Measurements from ENCODE around the gene SAMD7.

SAMD7 gene

DNA sequence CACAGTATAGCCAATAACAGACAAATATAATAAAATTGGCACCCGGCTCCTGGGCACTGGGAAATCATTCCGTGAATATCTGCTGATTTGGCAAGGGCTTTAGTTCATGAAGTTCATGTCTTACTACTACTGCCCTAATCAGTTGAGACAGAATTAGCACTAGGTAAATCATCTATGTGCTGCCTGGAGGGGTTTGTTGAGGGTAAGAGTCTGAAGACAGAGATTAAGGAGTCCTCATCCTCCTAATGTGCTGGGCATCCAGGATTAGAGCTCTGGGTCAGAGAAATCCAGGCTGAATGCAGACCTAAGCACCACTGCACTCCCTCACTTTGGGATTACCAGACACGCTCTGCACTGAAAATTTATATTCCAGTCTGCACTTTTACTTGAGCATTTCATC is 2.0 kb downstream of the SAMD7 start:
- FAIRE-seq, result no peak

DNA sequence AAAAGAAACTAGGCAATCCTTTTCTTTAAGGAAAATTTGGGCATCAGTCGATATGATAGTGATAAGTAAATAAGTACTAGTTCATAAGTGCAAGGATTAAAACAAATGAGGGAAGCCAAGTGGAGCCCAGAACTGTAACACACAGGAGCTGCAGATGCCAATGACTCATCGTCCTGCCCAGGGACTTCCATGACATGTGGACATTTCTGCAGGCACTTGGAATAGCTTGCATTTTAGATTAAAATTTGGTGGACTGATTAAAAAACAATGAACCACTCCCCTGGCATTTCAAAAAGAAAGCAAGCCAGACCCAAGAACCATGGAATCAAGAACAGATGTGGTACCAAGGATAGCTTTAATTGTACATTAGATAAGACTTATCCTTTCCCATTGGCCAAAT is 2.9 kb downstream of the SAMD7 start:
- FAIRE-seq, result no peak

DNA sequence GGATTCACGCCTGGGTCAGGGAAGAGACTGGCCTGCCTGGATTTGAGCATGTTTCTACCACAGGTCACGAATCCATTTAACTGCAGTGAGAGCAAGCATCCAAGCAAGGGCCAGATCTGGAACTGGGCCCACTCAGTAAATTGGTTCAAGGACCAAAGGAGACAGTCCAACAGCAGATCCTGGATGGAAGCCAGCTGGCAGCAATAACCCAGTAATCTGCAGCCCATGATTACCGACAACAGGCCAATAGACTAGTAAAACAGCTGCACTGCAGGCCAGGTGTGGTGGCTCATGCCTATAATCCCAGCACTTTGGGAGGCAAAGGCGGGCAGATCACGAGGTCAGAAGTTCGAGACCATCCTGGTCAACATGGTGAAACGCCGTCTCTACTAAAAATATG is 11.8 kb downstream of the SAMD7 start:
- no peak for FAIRE-seq

DNA sequence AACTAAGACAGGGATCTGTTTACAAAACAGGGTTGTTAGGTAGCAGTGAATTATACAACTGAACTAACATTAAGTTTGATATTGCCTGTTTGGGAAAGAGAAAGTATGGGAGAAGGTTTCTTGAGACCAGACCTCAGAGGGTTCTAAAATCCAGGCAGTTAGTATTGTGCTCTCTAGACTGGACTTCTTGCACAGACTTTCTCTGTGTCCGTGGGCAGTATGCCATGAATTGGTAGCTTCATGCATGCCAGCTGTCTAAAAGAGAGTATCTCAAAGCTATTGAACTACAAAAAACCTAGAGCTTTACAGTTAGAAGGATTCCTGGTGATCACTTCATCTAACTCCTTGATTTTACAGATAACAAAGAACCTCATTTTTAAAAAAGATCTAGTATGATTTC is 12.5 kb downstream of the SAMD7 start:
- no peak for FAIRE-seq

DNA sequence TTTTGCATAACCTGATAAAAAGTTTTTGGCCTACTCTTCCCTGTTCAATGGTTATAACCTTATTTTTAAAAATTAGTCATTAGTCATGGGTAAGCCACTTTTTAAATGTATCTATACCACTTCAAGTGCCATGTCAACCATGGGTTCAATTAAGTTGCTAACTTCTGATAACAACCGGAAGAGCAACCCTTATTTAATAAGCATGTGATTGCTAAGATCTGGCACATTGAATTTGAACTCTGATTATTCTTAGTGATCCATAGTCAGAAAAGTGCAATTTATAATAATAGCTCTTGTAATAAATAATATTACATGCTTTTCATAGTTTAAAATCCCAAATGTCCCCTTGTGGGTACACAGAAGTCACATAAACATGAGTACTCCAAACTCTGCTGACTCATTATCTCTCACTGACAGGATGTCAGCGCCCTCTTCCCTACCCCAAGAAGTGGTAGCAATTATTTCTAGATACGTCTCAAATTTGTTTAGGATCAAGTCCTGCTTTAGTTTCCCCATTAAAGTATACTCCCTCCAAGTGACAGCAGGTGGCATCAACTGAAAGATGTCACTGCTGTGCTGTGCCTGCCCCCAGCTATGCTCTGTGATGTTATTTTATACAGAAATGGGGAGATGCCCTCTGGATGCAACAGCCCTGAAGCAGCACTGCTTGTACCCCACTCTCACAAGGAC is 18.6 kb downstream of the SAMD7 start:
- no peak for FAIRE-seq

DNA sequence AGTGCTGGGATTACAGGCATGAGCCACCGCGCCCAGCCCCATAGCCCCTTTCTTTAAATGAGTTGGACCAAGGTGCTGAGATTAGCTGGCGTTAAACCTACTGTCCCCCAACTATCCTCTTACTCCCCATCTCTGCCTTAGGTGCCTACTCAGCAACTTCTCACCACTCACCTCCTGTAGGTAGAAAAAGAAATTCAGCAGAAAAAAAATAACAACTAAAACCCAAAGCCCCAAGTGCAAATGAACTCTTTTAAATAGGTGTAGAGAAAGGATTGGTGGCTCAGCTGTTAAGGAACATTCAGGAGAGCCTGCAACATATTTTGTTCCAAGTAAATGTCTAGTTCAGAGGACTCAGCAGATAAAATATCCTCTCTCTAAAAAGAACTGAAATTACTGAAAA is 19.5 kb downstream of the SAMD7 start:
- no peak for FAIRE-seq

DNA sequence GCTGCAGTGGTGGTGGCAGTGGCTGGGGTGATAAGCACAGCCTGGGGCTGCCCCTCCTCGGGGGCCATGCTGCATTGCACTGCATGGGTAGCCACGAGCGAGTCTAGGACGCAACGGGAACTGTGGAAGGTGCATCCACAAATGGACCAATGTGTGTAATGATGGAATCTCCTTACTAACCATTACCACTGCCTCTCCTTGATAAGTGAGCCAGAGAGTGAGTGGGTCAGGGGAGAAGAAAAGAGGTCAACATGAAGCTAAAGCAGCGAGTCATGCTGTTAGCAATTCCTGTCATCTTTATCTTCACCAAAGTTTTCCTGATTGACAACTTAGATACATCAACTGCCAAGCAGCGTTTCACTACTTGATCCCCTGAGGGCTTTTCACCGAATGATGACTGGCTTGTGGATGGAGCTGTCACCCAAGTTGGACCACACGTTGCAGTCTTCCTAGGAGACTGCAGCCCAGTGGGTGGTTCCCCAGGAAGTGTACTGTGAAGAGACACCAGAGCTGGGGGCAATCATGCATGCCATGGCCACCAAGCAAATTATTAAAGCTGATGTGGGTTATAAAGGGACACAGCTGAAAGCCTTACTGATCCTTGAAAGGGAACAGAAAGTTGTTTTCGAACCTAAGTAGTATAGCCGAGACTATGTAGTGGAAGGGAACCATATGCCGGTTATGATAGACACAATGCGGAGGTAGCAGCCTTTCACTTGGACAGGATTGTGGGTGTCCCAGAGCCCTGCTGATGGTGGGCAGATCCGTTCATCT is 20.6 kb downstream of the SAMD7 start:
- no peak for FAIRE-seq

DNA sequence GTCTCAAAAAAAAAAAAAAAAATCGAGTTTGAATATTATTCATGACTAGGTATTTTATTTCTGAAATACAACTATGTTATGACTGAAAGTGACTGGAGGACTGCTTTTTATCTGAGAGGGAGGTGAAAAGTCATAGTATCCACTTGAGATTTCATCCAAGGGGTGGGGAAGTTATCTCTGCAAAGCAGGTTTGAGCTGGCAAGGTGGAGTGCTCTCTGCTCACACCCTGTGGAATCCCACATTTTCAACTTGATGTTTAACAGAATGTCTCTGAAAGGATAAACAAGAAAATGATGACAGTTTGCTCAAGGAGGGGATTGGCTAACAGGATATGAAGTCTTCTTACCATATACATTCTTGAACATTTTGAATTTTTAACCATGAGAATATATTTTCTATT is 27.9 kb downstream of the SAMD7 start:
- FAIRE-seq, result no peak

DNA sequence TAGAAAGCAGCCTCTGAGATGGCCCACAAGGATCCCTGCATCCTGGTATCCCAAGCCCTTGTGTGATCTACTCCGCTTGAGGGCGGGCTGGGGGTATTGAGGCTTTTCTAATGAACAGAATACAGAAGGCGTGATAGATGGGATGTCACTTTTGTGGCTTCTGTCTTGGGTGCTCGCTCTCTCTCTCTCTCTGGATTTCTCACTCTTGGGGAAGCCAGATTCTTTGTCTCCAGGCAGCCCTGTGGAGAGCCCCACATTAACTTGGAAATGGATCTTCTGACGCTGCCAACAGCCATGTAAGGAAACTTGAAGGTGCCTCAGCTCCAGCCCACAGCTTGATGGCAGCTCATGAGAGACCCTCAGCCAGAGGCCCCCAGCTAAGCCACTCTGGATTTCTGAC is 28.4 kb downstream of the SAMD7 start:
- FAIRE-seq, result no peak

DNA sequence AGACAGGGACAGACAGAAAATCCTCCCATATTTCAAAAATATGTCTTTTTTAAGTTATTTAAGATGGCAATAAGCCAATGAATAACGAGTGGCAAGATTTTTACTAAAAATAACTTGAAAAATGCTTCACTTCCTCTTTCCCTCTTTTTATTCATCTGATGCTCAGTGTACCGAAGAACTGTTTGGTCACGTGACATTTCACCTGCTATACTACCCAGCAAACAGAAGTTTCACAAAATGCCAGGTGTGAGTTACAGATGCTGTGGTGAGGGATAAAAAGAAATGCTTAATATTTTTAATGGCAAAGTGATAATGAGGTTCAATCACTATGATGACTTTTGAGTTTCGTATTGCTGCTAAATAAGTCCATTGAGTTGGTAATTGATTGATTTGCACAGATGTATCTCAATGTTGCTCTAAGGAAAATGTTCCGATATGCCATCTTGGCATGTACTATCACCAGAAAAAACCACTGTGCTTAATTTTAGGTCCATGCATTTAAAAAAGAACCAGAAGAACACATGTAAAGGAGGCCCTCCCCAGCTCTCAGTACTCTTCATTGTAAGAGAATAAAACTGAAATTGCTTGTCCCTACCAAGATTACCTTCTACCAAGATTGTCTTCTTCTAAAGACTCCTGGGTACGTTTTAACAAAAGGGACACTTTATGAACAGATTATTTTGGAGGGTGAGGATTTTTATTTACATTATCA is 29.3 kb downstream of the SAMD7 start:
- FAIRE-seq, result no peak

DNA sequence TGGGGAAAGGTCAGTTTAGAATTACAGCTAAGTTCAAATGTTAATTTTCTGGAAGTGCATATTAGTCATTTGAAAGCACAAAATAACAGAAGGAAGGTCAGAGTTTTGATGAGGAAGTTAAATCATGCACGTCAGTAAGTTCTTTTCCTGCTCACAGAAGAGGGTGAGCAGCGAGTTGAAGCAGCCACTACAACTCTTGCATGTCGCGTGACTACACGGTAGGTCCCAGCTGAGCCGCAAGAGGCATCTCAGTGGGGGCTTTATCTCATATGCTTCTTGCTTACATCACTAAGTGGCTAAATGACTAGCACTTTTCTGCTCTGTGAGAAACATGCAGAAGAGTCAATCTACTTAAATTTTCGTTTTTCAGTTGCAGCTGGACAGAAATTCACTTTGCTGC is 33.9 kb downstream of the SAMD7 start:
- no peak for FAIRE-seq

DNA sequence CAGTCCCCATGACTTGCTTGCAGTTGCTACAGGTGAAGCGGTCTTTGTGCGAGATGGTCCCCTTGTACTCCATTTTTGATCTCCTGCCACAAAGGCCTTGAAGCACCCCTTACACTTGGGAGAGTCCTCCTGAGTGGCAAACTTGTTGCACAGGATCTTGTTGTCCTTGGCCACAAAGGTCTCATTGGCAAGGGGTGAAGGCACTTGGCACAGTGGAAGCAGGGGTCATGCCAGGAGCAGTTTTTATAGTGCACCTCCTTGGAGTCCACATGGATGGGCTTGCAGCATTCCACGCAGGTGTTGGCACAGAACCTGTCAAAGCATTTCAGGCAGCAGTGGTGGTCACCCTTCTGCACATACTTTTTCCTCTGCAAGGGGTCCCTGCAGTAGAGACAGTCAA is 35.0 kb downstream of the SAMD7 start:
- FAIRE-seq, result no peak

DNA sequence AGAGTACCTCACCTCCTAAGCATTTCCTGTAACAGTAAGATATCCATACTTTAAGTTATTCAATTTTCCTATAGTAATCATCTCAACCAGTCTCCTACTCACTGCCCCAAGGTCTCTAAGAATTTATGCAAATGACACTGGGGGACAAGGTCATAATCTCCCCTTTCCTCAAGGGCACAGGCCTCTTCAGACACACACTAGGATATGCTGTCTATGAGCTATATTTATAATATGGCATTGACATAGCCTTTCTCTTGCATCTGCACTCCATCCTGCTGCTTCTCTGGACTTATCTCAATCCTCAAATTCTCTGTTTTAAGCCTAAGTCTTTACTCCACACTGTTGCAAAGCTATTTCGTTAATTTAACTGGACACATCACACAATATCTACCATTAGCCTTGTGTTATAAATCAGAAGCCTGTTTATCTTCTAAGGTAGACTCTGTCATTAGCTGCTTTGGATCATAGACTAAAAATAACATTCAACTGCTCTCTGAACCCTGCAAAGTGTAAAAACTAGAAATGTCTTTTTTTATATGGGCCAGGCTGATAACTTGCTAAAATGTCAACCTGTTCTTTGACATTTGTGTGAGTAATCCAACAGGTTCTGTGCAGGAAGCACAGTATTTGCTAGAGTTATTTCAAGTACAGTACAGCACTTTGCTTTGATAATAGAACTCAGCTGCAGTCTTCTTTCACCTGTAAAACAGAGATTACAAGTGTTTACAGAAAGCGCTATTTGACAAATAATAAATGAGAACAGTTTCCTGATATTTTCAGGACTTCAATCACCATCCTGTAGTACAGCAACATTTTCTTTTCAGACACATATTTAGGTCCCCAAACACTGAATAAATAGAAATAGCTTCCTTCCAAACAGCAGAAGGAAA is 37.4 kb downstream of the SAMD7 start:
- no peak for FAIRE-seq

DNA sequence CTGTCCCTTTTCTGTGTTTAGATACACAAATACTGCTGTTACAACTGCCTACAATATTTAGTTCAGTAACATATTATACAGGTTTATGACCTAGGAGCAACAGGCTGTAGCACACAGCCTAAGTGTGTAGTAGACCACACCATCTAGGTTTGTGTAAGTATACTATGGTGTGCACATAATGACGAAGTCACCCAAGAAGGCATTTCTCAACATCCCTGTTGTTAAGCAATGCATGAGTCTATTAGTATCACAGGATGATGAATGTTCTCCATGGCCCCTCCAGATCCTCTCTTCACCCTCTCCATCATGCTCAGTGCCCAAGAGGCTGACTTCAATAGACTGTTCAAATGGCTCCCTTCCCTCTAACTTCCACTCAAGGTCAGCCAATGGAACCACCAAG is 40.7 kb downstream of the SAMD7 start:
- no peak for FAIRE-seq

DNA sequence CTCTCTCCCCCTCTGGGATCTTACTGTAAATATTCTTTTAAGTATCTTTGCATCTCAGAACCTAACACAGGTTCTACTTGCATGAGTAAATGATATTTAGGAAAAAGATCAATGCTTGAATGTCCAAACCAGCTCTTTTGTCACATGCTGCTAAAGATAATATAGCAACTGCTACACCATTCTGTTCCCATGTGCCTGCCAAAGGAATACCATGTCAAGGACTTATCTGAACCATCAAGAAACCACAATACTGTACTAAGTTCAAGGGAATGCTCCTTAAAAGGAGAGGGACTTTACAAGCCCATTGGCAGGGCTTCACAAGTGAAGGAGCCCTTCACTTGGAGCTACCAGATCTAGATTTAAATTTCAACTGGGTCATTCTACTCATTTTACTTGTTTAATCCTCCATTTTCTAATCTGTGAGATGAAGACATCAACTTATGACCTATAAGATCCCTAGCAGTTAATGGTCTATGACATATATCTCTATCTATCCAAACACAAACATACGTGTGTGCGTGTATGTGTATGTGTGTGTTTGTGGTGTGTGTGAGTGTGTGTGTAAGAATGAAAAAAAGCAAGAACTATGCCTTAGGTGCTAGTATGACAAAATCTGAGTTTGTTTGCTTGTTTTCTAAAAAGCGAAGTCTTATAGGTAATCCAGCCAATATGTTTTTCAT is 42.2 kb downstream of the SAMD7 start:
- no peak for FAIRE-seq

DNA sequence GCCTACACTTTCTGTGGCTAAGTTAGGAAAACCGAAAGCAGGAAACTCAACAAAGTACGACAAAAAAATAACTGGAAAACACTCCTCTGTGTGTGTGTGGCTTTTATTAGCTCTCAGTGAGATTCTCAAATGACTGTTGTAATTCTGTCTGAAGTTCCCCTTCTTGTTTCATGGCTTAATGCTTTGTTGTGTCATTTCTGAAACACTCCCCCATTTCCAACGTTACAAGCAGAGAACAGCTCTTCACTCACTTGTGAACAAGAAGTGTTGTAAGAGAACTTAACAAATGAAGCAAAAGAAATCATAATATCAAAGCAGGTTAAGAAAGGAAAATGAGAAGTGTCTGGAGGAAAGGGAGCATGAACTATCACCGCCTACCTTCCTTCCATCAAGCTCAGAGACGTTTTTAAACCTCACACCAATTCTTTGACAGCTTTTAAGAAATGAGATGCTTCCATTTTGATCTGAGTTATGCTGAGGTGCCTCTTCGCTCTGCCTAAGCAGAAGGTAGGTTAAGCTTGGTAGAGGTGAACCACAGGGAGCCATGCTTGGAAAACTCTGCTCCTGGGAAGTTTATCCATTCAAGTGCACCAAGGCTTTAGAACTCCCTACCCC is 42.9 kb downstream of the SAMD7 start:
- FAIRE-seq, result peak; percentile 68

DNA sequence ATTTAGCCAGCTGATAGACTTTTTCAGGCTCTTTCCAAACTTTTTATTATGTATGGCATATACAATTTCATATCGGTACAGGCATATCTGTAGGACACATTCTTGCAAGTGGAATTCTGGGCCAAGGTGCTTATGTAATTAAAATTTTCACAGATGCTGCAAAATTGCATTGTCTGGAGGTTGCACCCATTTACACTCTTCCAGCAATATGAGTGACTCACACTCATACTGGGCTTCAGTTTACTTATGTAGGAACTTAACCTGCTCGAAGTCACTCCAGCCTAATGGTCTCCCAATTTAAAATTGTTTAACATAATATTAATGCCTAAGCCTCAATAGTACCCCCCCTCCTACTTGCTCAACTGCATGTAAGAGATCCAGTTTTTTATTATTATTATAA is 44.0 kb downstream of the SAMD7 start:
- FAIRE-seq, result no peak

DNA sequence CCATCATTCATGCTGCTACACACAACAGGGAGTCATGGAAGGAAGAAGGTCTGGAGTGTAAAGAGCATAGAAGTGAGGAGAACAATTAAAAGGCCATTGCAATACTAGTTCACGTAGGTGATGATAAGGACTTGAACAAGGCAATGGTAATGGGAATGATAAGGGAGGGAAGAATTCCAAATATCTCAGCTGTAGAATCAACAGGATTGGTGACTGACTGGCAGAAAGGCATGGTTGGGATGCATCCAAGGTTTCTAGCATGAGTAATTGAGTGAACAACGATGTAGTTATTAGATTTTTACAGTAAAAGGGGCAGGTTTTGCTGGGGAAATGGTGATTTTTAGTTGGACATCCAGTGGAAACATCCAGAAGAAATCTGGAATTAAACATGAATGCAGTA is 52.8 kb downstream of the SAMD7 start:
- FAIRE-seq, result no peak

DNA sequence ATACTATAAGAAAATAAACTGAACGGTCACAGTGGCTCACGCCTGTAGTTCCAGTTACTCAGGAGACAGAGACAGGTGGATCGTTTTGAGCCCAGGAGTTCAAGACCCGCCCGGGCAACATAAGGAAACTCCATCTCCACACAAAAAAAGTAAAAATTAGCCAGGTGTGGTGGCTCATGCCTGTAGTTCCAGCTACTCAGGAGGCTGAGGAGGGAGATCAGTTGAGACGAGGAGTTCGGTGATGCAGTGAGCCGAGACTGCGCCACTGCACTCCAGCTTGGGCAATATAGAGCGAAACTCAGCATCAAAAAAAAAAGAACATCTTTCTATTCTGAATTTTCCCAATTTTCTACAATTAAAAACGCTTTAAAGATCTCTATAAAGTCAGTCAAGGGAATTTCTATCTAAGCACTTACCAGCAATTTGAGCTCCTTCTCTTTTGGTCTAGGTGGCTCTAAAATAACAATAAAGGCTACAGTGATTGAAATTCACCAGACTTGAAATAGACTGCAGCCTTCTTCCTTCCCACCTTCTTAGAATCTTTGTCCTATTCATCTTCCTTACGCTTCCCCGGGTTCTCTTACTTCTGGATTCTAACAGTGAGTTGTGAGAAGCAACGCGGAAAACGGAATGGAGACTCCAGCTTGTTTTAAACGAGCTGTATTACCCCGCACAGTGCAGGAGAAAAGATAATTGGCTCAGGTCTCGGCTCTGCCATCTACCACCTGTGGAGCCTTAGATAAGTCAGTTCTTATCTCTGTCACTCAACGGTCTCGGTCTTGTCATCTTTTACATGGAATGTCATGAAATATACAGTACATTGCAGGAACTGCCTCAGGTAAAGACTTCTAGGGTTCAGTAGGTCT is 54.4 kb downstream of the SAMD7 start:
- no peak for FAIRE-seq

DNA sequence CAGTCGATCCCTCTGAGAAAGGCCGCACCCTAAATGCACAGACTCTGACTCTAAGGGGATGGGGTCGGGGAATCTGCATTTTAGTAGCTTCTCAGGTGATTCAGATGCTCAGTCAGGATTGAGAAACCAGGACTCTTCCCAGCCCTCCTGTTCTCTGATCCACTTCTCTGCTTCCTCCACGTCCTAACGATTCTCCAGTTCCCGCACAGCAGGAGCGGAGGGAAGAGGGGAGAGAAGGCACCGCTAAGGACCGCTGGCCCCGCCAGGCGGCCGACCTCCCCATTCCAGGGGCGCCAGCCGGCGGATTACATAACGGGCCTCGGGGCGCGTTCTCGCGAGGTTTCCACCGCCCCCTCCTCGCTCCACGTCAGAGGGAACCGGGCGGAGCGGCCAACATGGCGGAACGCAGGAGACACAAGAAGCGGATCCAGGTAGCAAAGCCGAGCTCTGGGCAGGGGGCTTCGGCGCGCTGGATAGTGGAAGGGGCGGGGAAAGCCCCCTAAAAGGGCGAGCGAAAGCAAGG is 55.1 kb downstream of the SAMD7 start, which contains the start of gene SEC62:
SEC62 (plus strand) TSS at position 380 of the 523 bp plus-strand sequence; CDS start at position 396, 16 bp downstream.
- FAIRE-seq, result no peak

Data from endometrium (tissue), 2 donors.